GM19324 (cell line): ENCODE measurements around the gene NINL.

ENCODE experiments used
- ATAC-seq: cut with Tn5 transposase; IDR thresholded peaks from one replicate; pipeline ENCODE4 v1.9.1; 2021; ENCODE audit warnings: mild to moderate bottlenecking, moderate library complexity; ENCODE audit not compliant: unreplicated experiment, low FRiP score

Gene NINL

DNA sequence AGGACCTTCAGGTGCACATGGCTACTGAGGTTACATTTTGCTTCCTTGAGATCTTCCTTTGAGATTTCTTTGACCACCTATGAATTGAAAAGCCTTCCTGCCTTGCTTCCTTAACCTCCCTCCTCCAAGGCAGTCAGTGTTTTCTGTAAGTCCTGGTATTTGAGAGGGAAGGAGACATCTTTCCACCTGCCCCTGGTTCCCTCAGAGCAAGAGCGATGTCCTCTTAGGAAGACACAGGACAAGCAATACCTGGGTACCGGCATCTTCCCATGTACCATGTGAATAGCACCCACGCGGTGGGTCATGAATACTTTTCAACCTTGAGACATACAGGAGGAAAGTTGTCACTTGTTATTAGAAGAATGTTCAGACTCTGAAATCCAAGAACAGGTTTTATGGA, 140.8 kb downstream of the NINL start:
- no peak for ATAC-seq

DNA sequence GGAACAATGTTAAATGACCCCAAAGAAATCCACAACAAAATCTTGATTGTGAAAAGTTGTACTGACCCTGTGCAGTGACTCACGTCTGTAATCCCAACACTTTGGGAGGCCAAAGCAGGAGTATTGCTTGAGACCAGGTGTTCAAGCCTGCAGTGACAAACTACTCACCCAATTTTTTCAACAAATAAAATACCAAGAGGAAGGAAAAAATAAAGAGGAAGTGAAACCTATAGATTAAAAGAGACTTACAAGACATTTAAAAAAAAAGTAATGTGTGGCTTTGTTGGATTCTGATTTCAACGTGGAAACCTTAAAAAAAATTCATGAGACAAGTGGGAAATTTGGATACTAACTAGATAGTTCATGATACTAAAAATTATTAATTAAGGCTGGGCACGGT, 146.0 kb downstream of the NINL start:
- ATAC-seq, result no peak

DNA sequence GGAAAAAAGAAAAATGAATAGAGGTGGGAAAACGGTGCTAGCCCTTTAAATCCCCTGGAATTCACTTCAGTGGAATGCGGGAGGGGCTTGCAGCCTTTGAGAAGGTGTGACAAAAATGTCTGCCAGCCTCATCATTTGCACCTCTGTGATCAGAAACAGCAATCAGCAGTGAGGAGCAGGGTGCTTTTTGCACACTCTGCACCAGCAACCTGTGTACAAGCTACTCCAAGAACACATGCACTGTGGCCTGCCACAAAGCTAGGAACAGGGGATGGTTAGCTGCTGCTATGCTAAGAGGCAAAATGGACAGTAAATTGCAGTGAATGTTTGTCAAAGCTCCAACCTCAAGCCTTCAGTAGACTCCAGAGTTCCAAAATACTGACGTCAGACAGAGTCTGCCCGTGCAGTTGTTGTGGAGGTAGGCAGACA, 148.2 kb downstream of the NINL start:
- ATAC-seq, result no peak

DNA sequence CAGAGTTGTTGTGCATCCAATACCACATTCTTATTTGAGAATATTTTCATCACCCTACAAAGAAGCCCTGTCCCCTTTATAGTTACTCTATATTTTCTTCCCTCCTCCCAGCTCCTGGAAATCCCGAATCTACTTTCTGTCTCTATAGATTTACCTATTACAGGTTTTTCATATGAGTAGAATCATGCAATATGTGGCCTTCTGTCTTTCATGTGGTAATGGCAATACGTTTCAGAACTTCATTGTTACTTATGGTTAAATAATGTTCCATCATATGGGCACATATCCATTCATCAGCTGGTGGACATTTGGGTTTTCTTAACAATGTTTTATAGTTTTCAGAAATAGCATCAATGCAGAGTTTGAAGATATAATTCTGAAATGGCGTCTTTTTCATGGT, 160.8 kb downstream of the NINL start:
- no peak for ATAC-seq

DNA sequence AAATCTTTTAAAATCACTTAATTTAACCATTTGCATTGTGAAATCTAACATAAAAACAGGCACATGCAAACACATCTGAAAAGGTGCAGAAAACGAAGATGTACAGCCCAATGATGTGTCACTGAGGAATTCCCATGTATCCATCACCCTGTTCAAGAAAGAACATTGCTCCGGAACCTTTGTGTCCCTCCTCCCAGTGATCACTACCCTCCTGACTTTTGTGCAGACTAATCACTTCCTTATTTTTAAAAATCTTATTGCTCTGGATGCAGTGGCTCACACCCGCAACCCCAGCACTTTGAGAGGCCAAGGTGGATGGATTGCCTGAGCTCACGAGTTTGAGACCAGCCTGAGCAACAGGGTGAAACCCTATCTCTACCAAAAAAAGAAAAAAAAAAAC, 163.3 kb downstream of the NINL start:
- no peak for ATAC-seq

DNA sequence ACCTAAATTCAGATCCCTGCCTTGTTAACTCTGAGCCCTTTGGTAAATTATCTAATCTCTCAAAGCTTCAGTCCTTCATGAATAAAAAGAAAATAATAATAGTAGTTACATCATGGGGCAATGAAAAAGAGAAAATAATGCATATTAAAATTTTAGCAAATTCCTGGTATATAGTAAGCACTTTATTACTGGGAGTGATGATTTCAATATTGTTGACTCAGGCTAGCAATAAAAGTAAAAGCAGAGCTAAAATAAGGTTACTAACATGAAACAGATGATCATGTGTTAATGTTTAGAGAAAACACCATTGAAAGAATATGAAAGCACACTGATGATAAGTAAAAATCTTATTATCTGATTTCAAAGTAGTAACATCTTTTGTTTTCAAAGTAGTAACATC, 164.2 kb downstream of the NINL start:
- ATAC-seq, result no peak

DNA sequence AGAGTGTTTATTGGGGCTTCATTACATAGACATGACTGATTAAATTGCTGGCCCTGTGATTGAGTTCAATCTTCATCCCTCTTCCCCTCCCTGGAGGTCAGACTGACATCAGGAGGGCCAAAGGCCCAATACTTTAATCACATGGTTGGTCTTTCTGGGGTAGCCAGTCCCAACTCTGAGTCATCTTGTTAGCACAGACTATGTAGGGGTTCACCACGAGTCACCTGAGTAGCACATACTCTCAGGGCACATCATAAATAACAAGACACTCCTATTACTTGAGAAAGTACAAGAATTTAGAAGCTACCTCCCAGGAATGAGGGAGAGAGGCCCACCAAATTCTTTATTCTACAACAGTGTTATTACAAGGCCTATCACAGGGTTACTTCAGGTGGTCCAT, 166.6 kb downstream of the NINL start:
- ATAC-seq, result no peak

DNA sequence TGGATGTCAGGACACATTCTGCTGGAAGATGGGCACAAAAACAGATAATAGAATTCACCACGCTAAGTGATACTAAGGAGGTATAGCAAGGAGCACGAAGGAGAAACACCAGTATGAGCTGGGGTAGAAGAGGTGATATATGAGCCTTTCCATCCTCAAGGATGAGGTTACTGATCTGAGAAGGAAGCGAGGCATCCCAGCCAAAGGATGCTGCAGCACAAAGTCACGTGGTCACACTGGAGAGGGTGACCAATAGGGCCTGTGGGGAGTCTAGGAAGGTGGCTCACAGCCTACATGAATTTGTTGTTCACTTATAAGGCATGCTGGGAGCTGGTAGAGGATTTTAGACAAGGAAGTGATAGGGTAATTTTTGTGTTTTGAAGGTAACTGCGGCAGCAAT, 176.4 kb downstream of the NINL start:
- no peak for ATAC-seq

DNA sequence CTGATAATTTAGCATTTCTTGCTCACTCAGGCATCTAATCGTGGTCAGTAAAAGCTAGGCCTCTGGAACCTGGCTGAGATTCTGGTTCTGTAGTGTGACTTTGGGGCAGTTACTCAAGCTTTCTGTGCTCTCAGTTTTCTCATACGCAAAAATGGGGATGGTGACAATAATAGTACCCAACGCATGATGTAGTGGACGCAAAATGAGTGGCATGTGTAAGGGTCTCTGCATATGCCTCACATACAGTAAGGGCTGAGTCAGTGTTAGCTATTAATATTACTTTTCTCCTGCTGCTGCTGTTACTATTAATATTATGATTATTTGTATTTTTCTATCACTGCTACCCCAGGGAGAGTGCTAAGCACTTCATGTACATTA, 177.2 kb downstream of the NINL start:
- no peak for ATAC-seq

DNA sequence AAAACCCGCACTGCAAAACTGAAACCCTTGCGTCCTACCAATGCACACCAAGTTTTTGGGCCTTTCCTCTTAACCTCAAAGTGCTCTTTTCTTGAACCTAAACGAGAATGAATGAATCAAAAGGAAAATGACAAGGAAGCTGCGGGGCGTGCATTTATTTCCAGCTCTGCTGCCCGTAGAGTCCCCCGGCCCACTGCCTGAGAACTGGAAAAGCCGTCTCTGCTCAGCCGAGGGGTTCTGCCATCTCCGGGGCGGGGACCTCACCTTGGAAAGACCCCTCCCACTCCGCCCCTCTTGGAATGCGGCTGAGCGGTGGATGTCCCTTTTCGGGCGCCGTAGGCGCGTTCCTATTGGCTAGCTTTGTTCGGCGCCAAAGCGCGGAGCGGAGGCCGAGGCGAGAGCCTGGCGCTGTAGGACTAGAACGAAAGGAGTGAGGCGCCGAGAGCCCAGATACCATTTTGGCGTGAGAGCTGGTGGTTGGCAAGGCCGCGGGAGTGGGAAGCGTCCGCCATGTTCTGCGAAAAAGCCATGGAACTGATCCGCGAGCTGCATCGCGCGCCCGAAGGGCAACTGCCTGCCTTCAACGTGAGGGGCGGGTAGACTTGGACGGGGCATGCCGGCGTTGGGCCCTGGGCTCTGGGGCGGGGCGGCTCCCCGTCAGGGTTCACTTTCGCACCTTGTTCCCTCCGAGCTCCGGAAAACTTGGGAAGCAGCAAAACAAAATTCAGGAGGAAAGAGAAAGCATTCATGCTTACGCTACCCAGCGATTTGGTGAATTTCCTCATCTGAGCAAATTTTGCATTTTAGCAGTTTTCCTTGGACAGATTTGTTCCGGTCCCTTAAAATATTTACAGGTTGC, 177.8 kb downstream of the NINL start, which contains the start of gene GINS1:
GINS1 (plus strand) TSS at position 363 of the 859 bp plus-strand sequence; CDS start at position 511, 148 bp downstream.
- peak; percentile 92 for ATAC-seq
